ENCODE results near the gene PCDHB8.
"Not testable (repeated sequence)": the region's sequence is repeated elsewhere in the genome, so short reads cannot be mapped to it uniquely, and the experiment has no call there.

PCDHB8 gene

DNA sequence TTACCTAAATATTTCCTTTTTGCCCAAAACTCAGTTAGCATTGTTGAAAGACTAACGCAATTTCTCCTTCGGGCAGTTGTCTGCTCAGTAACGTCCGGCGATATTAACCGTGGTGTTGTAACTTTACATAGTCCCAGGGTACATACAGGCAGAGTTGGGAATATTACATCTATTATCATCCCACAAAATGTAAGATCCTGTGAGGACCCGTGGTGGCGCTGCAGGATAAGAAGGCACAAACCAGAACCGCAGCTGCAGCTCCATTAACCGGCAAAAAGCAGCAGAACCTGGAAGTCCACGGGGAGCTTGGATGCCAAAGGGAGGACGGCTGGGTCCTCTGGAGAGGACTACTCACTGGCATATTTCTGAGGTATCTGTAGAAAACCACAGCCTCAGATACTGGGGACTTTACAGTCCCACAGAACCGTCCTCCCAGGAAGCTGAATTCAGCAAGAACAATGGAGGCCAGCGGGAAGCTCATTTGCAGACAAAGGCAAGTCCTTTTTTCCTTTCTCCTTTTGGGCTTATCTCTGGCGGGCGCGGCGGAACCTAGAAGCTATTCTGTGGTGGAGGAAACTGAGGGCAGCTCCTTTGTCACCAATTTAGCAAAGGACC, at the start of gene PCDHB8:
PCDHB8 (plus strand) TSS at position 214 of the 615 bp plus-strand sequence; CDS start at position 459, 245 bp downstream.
- DNase-seq = not testable (repeated sequence)

DNA sequence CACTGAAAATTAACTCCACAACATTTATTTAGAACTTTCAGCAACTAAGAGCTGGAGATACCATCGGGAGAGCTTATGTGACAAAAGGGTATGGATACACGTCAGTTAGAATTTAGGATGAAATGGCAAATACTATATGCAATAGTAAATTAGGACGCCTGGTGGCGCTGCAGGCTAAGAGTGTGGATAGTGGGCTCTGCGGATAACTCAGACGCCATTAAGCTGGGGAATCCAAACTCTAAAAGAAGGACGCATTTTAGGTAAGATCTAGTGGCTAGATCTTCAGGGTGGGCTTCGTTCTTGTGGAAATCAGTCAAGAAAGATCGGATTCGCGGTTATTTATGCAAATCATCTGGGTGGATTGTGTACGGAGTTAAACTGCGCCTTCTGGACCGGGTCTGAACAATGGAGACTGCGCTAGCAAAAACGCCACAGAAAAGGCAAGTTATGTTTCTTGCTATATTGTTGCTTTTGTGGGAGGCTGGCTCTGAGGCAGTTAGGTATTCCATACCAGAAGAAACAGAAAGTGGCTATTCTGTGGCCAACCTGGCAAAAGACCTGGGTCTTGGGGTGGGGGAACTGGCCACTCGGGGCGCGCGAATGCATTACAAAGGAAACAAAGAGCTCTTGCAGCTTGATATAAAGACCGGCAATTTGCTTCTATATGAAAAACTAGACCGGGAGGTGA, 42.4 kb upstream of the PCDHB8 start, which contains the start of gene PCDHB5:
PCDHB5 (plus strand) TSS at position 177 of the 688 bp plus-strand sequence; CDS start at position 406, 229 bp downstream.
- no peak for DNase-seq

DNA sequence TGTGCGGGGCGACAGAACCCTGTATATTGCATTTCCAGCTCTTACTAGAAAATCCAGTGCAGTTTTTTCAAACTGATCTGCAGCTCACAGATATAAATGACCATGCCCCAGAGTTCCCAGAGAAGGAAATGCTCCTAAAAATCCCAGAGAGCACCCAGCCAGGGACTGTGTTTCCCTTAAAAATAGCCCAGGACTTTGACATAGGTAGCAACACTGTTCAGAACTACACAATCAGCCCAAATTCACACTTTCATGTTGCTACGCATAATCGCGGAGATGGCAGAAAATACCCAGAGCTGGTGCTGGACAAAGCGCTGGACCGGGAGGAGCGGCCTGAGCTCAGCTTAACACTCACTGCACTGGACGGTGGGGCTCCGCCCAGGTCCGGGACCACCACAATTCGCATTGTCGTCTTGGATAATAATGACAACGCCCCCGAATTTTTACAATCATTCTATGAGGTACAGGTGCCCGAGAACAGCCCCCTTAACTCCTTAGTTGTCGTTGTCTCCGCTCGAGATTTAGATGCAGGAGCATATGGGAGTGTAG, 41.8 kb upstream of the PCDHB8 start:
- no peak for DNase-seq

DNA sequence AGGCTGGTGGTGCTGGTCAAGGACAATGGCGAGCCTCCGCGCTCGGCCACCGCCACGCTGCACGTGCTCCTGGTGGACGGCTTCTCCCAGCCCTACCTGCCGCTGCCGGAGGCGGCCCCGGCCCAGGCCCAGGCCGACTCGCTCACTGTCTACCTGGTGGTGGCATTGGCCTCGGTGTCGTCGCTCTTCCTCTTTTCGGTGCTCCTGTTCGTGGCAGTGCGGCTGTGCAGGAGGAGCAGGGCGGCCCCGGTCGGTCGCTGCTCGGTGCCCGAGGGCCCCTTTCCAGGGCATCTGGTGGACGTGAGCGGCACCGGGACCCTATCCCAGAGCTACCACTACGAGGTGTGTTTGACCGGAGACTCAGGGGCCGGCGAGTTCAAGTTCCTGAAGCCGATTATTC, 40.2 kb upstream of the PCDHB8 start:
- DNase-seq = not testable (repeated sequence)

DNA sequence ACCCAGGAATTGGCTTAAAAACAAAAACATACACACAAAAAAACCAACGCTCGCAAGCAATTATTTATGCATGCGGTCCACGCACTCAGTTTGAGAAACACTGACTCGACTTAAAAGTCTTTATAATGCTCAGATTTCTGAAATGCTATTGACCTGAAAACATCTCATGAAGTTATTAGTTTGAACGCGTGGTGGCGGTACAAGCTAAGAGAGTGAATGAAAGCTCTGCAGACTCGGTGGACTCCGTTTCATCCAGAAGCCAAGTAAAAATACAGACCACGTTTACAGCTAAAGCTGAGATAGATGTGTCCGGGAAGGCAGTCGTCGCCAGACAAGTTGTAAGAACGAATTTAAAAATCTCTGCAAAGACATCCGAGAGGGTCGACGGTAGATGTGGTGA, 27.8 kb upstream of the PCDHB8 start, which contains the start of gene PCDHB6:
PCDHB6 (plus strand) TSS at position 246 of the 400 bp plus-strand sequence. CDS start 201 bp downstream, outside the sequence.
- no peak for DNase-seq

DNA sequence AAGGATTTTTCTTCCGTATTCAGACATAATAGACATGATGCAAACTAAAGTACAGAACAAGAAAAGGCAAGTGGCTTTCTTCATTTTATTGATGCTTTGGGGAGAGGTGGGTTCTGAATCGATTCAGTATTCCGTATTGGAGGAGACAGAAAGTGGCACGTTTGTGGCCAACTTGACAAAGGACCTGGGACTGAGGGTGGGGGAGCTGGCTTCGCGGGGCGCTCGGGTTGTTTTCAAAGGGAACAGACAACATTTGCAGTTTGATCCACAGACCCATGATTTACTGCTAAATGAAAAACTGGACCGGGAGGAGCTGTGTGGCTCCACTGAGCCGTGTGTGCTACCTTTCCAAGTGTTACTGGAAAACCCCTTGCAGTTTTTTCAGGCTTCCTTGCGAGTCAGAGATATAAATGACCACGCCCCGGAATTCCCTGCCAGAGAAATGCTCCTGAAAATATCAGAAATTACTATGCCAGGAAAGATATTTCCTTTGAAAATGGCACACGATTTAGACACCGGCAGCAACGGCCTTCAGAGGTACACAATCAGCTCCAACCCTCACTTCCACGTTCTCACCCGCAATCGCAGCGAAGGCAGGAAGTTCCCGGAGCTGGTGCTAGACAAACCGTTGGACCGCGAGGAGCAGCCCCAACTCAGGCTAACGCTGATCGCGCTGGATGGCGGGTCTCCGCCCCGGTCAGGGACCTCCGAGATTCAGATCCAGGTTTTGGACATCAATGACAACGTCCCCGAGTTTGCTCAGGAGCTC, 27.2 kb upstream of the PCDHB8 start:
- DNase-seq = no peak

DNA sequence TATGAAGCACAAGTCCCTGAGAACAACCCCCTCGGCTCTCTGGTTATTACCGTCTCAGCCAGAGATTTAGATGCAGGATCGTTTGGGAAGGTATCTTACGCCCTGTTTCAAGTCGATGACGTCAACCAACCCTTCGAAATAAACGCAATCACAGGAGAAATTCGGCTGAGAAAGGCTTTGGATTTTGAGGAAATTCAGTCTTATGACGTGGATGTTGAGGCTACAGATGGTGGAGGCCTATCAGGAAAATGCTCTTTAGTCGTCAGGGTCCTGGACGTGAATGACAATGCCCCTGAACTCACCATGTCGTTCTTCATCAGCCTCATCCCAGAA, 26.6 kb upstream of the PCDHB8 start:
- no peak for DNase-seq

DNA sequence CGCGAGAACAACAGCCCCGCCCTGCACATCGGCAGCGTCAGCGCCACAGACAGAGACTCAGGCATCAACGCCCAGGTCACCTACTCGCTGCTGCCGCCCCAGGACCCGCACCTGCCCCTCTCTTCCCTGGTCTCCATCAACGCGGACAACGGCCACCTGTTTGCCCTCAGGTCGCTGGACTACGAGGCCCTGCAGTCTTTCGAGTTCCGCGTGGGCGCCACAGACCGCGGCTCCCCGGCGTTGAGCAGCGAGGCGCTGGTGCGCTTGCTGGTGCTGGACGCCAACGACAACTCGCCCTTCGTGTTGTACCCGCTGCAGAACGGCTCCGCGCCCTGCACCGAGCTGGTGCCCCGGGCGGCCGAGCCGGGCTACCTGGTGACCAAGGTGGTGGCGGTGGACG, 26.0 kb upstream of the PCDHB8 start:
- not testable (repeated sequence) for DNase-seq

DNA sequence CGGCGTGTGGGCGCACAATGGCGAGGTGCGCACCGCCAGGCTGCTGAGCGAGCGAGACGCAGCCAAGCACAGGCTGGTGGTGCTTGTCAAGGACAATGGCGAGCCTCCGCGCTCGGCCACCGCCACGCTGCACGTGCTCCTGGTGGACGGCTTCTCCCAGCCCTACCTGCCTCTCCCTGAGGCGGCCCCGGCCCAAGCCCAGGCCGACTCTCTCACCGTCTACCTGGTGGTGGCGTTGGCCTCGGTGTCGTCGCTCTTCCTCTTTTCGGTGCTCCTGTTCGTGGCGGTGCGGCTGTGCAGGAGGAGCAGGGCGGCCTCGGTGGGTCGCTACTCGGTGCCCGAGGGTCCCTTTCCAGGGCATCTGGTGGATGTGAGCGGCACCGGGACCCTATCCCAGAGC, 25.5 kb upstream of the PCDHB8 start:
- DNase-seq = not testable (repeated sequence)

DNA sequence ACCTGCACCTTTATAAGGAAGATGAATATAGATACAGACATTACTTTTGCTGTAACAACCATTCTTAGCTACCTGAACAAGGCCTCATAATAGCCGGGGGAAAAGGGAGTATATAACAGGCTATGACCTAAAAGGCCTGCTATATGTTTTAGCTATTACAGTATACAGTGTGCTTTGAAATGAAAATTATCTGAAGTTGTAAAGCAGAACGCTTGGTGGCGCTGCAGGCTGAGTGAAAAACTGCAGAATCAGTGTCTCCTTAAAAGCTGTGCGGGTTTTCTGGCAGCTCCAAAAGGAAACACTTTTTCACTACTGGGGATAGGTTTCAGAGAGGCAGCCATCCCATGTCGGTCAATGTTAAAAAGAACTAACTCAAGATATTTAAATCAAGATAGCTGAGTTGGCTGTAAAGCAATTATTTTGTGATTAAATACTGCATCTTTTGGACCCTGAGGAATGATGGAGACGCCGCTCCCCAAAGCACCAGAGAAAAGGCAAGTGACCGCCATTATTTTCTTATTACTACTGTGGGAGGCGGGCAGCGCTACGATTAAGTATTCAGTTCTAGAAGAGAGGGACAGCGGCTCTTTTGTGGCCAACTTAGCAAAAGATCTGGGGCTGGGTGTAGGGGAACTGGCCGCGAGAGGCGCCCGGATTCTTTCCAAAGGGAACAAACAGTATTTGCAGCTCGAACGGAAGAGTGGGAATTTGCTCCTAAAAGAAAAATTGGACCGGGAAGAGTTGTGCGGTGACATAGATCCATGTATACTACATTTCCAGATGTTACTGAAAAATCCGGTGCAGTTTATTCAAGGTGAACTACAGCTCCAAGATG, 21.8 kb upstream of the PCDHB8 start:
- DNase-seq = no peak

DNA sequence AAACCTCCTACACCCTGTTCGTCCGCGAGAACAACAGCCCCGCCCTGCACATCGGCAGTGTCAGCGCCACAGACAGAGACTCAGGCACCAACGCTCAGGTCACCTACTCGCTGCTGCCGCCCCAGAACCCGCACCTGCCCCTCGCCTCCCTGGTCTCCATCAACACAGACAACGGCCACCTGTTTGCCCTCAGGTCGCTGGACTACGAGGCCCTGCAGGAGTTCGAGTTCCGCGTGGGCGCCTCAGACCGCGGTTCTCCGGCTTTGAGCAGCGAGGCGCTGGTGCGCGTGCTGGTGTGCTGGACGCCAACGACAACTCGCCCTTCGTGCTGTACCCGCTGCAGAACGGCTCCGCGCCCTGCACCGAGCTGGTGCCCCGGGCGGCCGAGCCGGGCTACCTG, 20.2 kb upstream of the PCDHB8 start:
- DNase-seq = not testable (repeated sequence)

DNA sequence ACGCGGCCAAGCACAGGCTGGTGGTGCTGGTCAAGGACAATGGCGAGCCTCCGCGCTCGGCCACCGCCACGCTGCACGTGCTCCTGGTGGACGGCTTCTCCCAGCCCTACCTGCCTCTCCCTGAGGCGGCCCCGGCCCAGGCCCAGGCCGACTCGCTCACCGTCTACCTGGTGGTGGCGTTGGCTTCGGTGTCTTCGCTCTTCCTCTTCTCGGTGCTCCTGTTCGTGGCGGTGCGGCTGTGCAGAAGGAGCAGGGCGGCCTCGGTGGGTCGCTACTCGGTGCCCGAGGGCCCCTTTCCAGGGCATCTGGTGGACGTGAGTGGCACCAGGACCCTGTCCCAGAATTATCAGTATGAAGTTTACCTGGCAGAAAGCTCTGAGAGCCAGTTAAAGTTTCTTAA, 19.7 kb upstream of the PCDHB8 start:
- not testable (repeated sequence) for DNase-seq

DNA sequence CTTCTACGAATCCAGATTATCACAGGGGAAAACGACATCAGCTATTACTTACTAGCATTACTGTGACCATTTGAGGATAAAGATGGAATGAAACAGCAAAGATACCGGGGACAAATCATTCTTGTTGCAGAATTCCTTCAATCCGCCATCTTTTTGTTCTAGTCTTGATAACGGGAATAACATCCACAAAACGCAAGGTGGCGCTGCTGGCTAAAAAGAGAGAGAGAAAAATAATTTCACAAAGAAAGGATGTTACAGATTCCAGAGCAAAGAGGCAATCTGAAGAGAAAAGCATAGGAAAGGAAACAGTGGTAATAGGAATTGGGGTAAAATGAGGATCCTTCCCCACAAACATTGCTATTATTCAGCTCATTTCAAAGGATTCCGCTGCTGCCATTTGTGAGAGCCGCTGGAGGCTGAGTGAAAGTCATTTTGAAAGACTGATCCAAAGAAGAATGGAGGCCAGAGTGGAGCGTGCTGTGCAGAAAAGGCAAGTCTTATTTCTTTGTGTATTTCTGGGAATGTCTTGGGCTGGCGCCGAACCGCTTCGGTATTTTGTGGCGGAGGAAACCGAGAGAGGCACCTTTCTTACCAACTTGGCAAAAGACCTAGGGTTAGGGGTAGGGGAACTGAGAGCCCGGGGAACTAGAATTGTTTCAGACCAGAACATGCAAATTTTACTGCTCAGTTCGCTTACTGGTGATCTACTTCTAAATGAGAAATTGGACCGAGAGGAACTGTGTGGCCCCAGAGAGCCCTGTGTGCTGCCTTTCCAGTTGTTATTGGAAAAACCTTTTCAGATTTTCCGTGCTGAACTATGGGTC, 5.0 kb upstream of the PCDHB8 start, which contains the start of gene PCDHB7:
PCDHB7 (plus strand) TSS at position 264 of the 824 bp plus-strand sequence; CDS start at position 456, 192 bp downstream.
- DNase-seq = no peak

DNA sequence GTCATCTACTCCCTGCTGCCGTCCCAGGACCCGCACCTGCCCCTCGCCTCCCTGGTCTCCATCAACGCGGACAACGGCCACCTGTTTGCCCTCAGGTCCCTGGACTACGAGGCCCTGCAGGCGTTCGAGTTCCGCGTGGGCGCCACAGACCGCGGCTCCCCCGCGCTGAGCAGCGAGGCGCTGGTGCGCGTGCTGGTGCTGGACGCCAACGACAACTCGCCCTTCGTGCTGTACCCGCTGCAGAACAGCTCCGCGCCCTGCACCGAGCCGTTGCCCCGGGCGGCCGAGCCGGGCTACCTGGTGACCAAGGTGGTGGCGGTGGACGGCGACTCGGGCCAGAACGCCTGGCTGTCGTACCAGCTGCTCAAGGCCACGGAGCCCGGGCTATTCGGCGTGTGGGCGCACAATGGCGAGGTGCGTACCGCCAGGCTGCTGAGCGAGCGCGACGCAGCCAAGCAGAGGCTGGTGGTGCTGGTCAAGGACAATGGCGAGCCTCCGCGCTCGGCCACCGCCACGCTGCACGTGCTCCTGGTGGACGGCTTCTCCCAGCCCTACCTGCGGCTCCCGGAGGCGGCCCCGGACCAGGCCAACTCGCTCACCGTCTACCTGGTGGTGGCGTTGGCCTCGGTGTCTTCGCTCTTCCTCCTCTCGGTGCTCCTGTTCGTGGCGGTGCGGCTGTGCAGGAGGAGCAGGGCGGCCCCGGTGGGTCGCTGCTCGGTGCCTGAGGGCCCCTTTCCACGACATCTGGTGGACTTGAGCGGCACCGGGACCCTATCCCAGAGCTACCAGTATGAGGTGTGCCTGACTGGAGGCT, 3.1 kb upstream of the PCDHB8 start:
- not testable (repeated sequence) for DNase-seq

DNA sequence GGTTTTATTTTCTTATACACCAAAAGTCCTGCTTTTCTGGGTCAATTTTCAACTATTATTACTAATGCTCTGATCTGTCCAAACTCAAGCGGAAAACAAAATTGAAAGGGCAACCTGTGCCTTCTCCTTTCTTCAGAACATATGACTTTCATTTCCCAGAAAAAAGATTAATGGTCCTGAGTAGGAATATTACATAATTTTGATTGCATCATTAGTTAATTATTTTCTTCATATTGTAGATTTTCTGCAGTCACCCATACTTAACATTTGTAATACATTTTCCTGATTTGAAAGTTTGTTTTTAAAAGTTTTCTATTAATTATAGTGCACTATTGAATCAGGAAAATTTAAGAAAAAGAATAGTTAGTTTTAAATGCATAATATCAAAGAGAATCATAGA, 1.7 kb upstream of the PCDHB8 start:
- DNase-seq = no peak

DNA sequence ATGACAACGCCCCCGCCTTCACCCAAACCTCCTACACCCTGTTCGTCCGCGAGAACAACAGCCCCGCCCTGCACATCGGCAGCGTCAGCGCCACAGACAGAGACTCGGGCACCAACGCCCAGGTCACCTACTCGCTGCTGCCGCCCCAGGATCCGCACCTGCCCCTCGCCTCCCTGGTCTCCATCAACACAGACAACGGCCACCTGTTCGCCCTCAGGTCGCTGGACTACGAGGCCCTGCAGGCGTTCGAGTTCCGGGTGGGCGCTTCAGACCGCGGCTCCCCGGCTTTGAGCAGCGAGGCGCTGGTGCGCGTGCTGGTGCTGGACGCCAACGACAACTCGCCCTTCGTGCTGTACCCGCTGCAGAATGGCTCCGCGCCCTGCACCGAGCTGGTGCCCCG, 1.8 kb downstream of the PCDHB8 start:
- DNase-seq = not testable (repeated sequence)

DNA sequence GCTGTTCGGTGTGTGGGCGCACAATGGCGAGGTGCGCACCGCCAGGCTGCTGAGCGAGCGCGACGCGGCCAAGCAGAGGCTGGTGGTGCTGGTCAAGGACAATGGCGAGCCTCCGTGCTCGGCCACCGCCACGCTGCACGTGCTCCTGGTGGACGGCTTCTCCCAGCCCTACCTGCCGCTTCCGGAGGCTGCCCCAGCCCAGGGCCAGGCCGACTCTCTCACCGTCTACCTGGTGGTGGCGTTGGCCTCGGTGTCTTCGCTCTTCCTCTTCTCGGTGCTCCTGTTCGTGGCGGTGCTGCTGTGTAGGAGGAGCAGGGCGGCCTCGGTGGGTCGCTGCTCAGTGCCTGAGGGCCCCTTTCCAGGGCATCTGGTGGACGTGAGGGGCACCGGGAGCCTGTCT, 2.3 kb downstream of the PCDHB8 start:
- not testable (repeated sequence) for DNase-seq

DNA sequence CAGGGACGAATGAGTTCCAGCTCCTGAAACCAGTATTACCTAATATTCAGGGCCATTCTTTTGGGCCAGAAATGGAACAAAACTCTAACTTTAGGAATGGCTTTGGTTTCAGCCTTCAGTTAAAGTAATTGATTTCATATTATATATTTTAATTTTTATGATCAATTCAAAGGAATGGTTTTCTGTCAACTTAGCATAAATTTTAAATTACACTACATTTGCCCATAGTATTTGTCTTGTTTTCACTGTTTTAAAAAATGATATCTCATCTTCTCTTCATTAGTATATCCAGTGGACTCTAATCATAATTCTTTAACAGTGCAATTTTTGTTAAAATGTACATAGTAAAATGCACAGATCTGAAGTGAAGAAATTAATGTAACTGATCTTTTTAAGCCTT, 2.7 kb downstream of the PCDHB8 start:
- no peak for DNase-seq

DNA sequence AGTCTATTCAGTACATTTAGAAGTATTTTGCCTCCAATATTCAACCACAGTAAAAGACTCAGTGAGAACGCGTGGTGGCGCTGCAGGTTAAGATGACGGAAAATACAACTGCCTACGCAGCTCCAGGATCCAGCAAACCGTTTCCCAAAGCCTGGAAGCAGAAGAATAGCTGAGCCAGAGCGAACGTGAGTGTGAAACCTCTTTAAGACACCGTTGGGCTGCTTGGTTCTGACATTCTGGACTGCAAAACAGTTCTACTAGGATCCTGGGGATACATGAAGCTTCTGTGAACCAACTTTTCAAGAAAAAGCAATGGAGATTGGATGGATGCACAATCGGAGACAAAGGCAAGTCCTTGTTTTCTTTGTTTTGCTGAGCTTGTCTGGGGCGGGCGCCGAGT, 4.7 kb downstream of the PCDHB8 start, which contains the start of gene PCDHB16:
PCDHB16 (plus strand) TSS at position 140 of the 400 bp plus-strand sequence; CDS start at position 313, 173 bp downstream.
- DNase-seq = no peak

Data from activated effector memory CD4-positive, alpha-beta T cell treated with Interleukin-2 at 50 U/mL for 16 hours (primary cell).